ENCODE results near the gene ADD2.
"Not testable (repeated sequence)": the region's sequence is repeated elsewhere in the genome, so short reads cannot be mapped to it uniquely, and the experiment has no call there.

Gene ADD2

DNA sequence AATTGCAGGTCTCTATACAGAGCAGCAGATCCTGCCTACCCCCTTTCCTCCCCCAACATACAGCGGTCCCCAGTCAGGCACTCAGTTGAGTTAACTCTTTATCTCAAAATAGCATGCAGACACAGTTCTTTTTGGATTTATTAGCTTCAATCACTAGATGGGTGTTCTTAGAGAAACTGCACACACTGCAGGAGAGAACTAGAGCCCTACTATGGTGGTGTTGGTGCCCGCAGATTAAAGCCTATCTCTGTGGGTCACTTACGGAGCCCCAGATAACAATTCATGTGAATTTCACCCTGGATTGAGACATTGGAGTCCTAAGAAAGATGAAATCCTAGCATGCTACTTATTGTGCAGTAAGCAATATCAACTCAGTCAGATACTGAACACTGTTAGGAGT lies 11.9 kb downstream of the ADD2 start:
- H3K4me3 ChIP-seq (ENCODE audit: low read depth, low read length): no peak overlapping the region
- DNase-seq (ENCODE audit: low read depth): no peak

- DNase-seq (ENCODE audit: low read depth): no peak
- H3K4me3 ChIP-seq (ENCODE audit: low read depth, low read length): no peak overlapping the region
Observed at GRCh38 chr2:70753902-70754301, 14.1 kb downstream of the ADD2 start.

- no peak for DNase-seq (ENCODE audit: low read depth)
- H3K4me3 ChIP-seq (ENCODE audit: low read depth, low read length): no peak overlapping the region
Observed at GRCh38 chr2:70753031-70753430, 15.0 kb downstream of the ADD2 start.

DNA sequence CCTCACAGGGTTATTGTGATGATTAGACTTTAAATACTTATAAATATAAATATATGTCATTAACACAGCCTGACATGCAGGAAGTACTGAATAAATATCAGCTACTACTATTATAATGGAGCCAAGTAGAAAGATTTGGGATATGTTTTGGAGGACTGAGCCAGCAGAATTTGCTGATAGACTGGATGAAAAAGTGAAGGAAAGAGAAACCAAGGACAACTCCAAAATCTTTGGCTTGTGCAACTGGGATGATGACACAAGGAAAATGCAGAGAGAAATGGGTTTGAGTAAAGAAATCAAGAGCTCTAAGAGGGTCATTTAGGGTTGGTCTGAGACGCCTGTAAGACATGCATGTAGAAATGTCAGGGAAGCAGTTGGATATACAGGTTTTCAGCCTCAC lies 15.6 kb downstream of the ADD2 start:
- DNase-seq (ENCODE audit: low read depth): no peak
- H3K4me3 ChIP-seq (ENCODE audit: low read depth, low read length): no peak overlapping the region

DNA sequence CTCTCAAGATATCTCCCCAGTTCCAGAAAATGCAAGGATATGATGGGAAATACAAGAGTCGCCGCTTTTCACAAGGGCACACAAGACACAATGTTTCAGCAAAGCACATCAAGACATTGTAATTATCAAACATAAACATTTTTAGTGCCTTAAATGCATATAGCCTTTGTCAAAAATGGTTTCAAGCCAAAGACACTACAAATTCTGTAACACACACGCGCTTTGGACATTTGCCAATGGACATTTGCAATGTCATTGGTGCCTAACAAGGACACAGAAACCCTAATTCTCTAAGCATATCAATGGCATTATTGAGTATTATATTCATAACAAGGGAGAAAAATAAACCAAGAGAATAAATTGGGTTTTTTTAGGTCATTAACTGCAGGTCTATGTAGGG lies 16.1 kb downstream of the ADD2 start:
- H3K4me3 ChIP-seq (ENCODE audit: low read depth, low read length): no peak overlapping the region

GRCh38 chr2:70750320-70750719 lies 17.7 kb downstream of the ADD2 start:
- DNase-seq (ENCODE audit: low read depth): no peak
- no peak overlapping the region for H3K4me3 ChIP-seq (ENCODE audit: low read depth, low read length)

More for the DNA sequence above, 16.1 kb downstream of the ADD2 start:
- DNase-seq (ENCODE audit: low read depth): no peak

GRCh38 chr2:70748002-70748784 lies 19.8 kb downstream of the ADD2 start:
- DNase-seq (ENCODE audit: low read depth): no peak
- no peak overlapping the region for H3K4me3 ChIP-seq (ENCODE audit: low read depth, low read length)

- no peak overlapping the region for H3K4me3 ChIP-seq (ENCODE audit: low read depth, low read length)
- no peak for DNase-seq (ENCODE audit: low read depth)
Observed at GRCh38 chr2:70747284-70747683, 20.7 kb downstream of the ADD2 start.

DNA sequence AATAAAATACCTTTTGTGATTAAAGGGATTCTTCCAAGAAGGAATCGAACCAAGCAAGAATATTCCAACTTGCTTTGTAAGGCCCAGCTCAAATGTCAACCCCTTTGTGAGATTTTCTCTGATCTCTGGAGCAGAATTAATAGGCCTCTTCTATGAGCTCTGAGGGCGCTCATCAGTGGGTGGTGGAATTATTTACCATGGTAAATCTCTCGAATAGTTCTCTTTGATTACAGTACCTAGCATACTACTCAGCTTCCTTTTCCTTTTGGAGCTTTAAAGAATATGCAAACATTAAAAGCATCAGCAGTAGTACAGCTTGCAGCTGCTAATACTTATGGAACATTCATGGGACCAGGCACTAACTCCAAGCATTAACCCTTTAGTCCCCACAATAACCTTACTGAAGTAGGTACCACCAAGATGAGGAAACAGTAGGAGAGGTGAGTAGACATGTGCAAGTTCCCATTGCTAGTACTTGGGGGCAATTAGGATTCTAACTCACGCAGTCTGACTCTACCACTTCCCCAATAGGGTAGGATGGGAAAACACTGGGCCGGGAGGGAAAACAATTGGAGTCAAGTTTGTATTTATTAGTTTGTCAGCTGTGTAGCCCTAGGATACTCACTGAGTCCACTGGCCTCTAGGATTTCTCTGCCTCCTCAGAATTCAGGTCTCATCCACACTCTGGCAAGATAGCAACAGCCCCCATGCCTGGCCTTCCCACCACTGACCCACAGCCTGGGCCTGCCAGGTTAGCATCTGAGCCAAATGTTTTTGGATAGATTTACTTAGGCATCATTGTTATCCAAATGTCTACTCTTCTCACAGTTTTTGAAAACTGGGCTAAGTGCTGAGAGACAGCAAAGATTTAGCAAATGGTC lies 21.7 kb downstream of the ADD2 start:
- DNase-seq (ENCODE audit: low read depth): no peak
- no peak overlapping the region for H3K4me3 ChIP-seq (ENCODE audit: low read depth, low read length)

- no peak overlapping the region for H3K4me3 ChIP-seq (ENCODE audit: low read depth, low read length)
- no peak for DNase-seq (ENCODE audit: low read depth)
Observed at GRCh38 chr2:70745276-70745825, 22.6 kb downstream of the ADD2 start.

GRCh38 chr2:70744397-70744796 lies 23.6 kb downstream of the ADD2 start:
- no peak overlapping the region for H3K4me3 ChIP-seq (ENCODE audit: low read depth, low read length)
- no peak for DNase-seq (ENCODE audit: low read depth)

- no peak for DNase-seq (ENCODE audit: low read depth)
- H3K4me3 ChIP-seq (ENCODE audit: low read depth, low read length): no peak overlapping the region
Observed at GRCh38 chr2:70743677-70744076, 24.3 kb downstream of the ADD2 start.

DNA sequence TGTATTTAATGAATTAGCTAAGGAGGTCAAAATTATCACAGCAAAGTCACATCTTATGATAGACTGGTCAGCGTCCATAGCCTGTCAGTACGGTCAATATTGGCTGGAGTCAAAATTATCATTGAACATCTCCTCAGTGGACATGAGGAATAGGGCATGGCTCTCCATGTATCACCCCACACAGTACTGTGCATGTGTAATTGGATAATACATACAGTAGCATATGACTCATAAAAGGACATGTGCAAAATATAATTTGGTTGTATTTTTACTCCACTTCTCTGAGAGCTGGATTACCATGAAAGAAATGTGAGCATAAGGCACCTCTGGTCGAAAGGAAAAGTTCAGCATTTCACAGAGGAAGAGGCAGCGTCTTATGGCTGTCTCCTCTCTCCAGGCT lies 24.9 kb downstream of the ADD2 start:
- DNase-seq (ENCODE audit: low read depth): no peak
- H3K4me3 ChIP-seq (ENCODE audit: low read depth, low read length): no peak overlapping the region

DNA sequence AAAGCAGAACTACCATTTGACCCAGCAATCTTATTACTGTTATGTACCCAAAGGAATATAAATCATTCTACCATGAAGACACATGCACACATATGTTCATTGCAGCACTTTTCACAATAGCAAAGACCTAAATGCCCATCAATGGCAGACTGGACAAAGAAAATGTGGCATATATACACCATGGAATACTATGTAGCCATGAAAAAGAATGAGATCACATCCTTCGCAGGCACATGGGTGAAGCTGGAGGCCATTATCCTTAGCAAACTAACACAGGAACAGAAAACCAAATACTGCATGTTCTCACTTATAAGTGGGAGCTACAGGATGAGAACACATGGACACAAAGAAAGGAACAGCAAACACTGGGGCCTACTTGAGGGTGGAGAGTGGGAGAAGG lies 28.5 kb downstream of the ADD2 start:
- not testable (repeated sequence) for DNase-seq (ENCODE audit: low read depth)

DNA sequence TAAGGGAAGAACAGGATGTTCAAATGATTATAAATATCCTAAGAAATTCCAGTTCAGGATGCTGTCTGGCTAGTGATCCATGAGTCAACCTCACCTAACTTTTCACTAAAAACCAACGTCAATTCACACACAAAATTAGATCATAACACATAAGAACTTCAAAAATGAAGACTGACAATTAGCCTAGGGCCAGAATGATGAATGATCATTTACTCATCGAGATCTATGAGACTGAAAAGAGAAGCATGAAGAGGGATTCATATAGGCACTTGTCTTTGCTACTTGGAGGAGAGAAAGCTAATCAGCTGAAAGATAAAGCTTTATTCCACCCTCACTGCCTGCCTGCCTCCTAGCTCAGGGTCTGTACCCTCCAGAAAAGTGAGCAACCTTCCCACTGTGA lies 29.8 kb downstream of the ADD2 start:
- no peak for DNase-seq (ENCODE audit: low read depth)
- no peak overlapping the region for H3K4me3 ChIP-seq (ENCODE audit: low read depth, low read length)

More for the DNA sequence above, 28.5 kb downstream of the ADD2 start:
- not testable (repeated sequence) for H3K4me3 ChIP-seq (ENCODE audit: low read depth, low read length)

DNA sequence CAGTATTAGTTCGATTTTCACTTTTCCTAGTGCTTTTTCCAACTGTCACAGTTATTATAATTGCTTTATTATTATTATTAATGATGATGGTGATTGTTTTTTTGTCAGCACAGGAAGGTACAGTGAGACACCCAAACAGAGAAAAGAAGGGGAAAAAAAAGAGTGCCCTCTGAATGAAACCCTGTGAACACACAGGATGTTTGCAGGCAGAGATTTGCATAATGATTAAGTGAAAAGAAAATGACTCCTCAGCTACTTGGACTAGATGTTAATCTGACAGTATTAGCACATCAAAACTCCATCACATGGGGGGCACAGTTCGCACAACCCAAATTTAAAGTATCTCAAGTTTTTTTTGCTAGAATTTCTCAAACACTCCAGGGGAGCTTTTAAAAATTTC lies 32.9 kb downstream of the ADD2 start:
- DNase-seq (ENCODE audit: low read depth): no peak
- H3K4me3 ChIP-seq (ENCODE audit: low read depth, low read length): no peak overlapping the region

GRCh38 chr2:70733646-70734180 lies 34.3 kb downstream of the ADD2 start:
- H3K4me3 ChIP-seq (ENCODE audit: low read depth, low read length): no peak overlapping the region
- no peak for DNase-seq (ENCODE audit: low read depth)

- no peak for DNase-seq (ENCODE audit: low read depth)
- no peak overlapping the region for H3K4me3 ChIP-seq (ENCODE audit: low read depth, low read length)
Observed at GRCh38 chr2:70732766-70733645, 35.0 kb downstream of the ADD2 start.

DNA sequence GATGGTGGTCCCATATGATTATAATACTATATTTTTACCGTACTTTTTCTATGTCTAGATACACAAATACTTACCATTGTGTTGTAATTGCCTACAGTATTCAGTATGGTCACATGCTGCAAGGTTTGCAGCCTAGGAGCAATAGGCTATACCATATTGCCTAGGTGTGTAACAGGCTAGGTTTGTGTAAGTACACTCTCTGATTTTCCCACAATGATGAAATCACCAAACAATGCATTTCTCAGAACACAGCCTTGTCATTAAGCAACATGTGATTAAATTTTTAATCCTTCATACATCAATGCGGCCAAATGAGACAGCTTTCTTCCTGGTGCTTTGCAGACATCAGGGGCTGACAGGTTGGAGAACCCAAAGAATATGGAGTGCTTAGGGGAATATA lies 37.3 kb downstream of the ADD2 start:
- no peak for DNase-seq (ENCODE audit: low read depth)
- H3K4me3 ChIP-seq (ENCODE audit: low read depth, low read length): no peak overlapping the region
